HG02759 (cell line): ENCODE data around the gene DMD.

Source experiments
- ATAC-seq: cut with Tn5 transposase; IDR thresholded peaks from one replicate; pipeline ENCODE4 v1.9.1; 2021; ENCODE audit warnings: mild to moderate bottlenecking, moderate library complexity; ENCODE audit not compliant: unreplicated experiment

The DMD gene

GRCh38 chrX:31551913-31552312, 1659.4 kb downstream of the DMD start:
- ATAC-seq: no peak

- ATAC-seq: no peak
Observed at GRCh38 chrX:31550158-31550557, 1661.2 kb downstream of the DMD start.

- ATAC-seq: no peak
Observed at GRCh38 chrX:31547816-31548215, 1663.5 kb downstream of the DMD start.

GRCh38 chrX:31547416-31547815, 1663.9 kb downstream of the DMD start:
- ATAC-seq: no peak

GRCh38 chrX:31546126-31546525, 1665.2 kb downstream of the DMD start:
- no peak for ATAC-seq

GRCh38 chrX:31545726-31546125, 1665.6 kb downstream of the DMD start:
- ATAC-seq: no peak

- ATAC-seq: no peak
Observed at GRCh38 chrX:31545191-31545590, 1666.2 kb downstream of the DMD start.

- ATAC-seq: no peak
Observed at GRCh38 chrX:31543634-31544033, 1667.7 kb downstream of the DMD start.

- no peak for ATAC-seq
Observed at GRCh38 chrX:31542566-31542965, 1668.8 kb downstream of the DMD start.

- ATAC-seq: no peak
Observed at GRCh38 chrX:31540313-31540712, 1671.0 kb downstream of the DMD start.

- ATAC-seq: no peak
Observed at GRCh38 chrX:31527455-31528126, 1683.8 kb downstream of the DMD start.

- ATAC-seq: no peak
Observed at GRCh38 chrX:31523884-31524536, 1687.3 kb downstream of the DMD start.

GRCh38 chrX:31522760-31523159, 1688.6 kb downstream of the DMD start:
- ATAC-seq: no peak

- no peak for ATAC-seq
Observed at GRCh38 chrX:31521941-31522340, 1689.4 kb downstream of the DMD start.

- no peak for ATAC-seq
Observed at GRCh38 chrX:31516527-31516926, 1694.8 kb downstream of the DMD start.

GRCh38 chrX:31508338-31508737, 1703.0 kb downstream of the DMD start:
- no peak for ATAC-seq

- no peak for ATAC-seq
Observed at GRCh38 chrX:31506928-31507327, 1704.4 kb downstream of the DMD start.

- ATAC-seq: no peak
Observed at GRCh38 chrX:31506360-31506759, 1705.0 kb downstream of the DMD start.

- ATAC-seq: no peak
Observed at GRCh38 chrX:31500921-31501320, 1710.4 kb downstream of the DMD start.

- no peak for ATAC-seq
Observed at GRCh38 chrX:31499109-31499508, 1712.2 kb downstream of the DMD start.

- no peak for ATAC-seq
Observed at GRCh38 chrX:31497086-31497485, 1714.3 kb downstream of the DMD start.

GRCh38 chrX:31487951-31488350, 1723.4 kb downstream of the DMD start:
- no peak for ATAC-seq

GRCh38 chrX:31483336-31483735, 1728.0 kb downstream of the DMD start:
- no peak for ATAC-seq
